DOHH2 (cell line): ENCODE results near the gene SLC6A2.
"Not testable (repeated sequence)": the region's sequence is repeated elsewhere in the genome, so short reads cannot be mapped to it uniquely, and the experiment has no call there.

Experiments
- H3F3A ChIP-seq: fragments of 200-600 bp; sonication (generic), shearing (Covaris generic); 2 replicates; pipeline ENCODE4 v1.6.0; 2016; ENCODE audit warnings: antibody characterized with exemption, mild to moderate bottlenecking; ENCODE audit not compliant: control insufficient read depth, insufficient read depth
- H3K27ac ChIP-seq: fragments of 200-600 bp; sonication (generic); 2 replicates; pipeline ENCODE4 v1.5.1; 2014; ENCODE audit warnings: low read depth, mild to moderate bottlenecking, low read length, moderate library complexity
- H3K27me3 ChIP-seq: fragments of 200-600 bp; sonication (generic); 2 replicates; pipeline ENCODE4 v1.6.1; 2014; ENCODE audit warnings: mild to moderate bottlenecking, low read length, mixed read lengths; ENCODE audit not compliant: control insufficient read depth
- H3K36me3 ChIP-seq: fragments of 200-600 bp; sonication (generic); 2 replicates; pipeline ENCODE4 v1.6.1; 2014; ENCODE audit warnings: mild to moderate bottlenecking, low read length, moderate library complexity, mixed read lengths; ENCODE audit not compliant: control insufficient read depth
- H3K4me1 ChIP-seq: fragments of 200-600 bp; sonication (generic); 2 replicates; pipeline ENCODE4 v1.6.1; 2014; ENCODE audit warnings: mild to moderate bottlenecking, low read length, mixed read lengths; ENCODE audit not compliant: control insufficient read depth
- H3K4me2 ChIP-seq: fragments of 200-600 bp; sonication (generic); 2 replicates; pipeline ENCODE4 v1.6.0; 2014; ENCODE audit warnings: mild to moderate bottlenecking, low read length, moderate library complexity
- H3K4me3 ChIP-seq: fragments of 200-600 bp; sonication (generic); 2 replicates; pipeline ENCODE4 v1.5.1; 2014; ENCODE audit warnings: mild to moderate bottlenecking, low read length, mixed read lengths
- H3K79me2 ChIP-seq: fragments of 200-600 bp; sonication (generic); 2 replicates; pipeline ENCODE4 v1.6.1; 2014; ENCODE audit warnings: mild to moderate bottlenecking, low read length, mixed read lengths; ENCODE audit not compliant: control insufficient read depth
- H3K9me2 ChIP-seq: fragments of 200-600 bp; sonication (generic); replicated peaks from 2 replicates; pipeline ENCODE4 v1.6.1; 2014; ENCODE audit warnings: mild to moderate bottlenecking, low read length, mixed read lengths; ENCODE audit not compliant: control insufficient read depth
- H3K9me3 ChIP-seq: fragments of 200-600 bp; sonication (generic); 2 replicates; pipeline ENCODE4 v1.6.1; 2014; ENCODE audit warnings: antibody characterized with exemption, low read length, mixed read lengths; ENCODE audit not compliant: control insufficient read depth, insufficient read depth
- H4K20me1 ChIP-seq: fragments of 200-600 bp; sonication (generic); 2 replicates; pipeline ENCODE4 v1.6.0; 2014; ENCODE audit warnings: low read depth, mild to moderate bottlenecking, antibody characterized with exemption, low read length, moderate library complexity; ENCODE audit not compliant: control insufficient read depth, insufficient read depth
- EZH2phosphoT487 ChIP-seq: fragments of 200-600 bp; sonication (generic); IDR thresholded peaks from 2 replicates; pipeline ENCODE4 v1.6.1; 2017; ENCODE audit warnings: borderline replicate concordance, mild to moderate bottlenecking, antibody characterized with exemption, low read length, moderate library complexity, mixed read lengths
- TF ChIP-seq, protein P1 (sequence below): fragments of 200-600 bp; sonication (generic); IDR thresholded peaks from one replicate; pipeline ENCODE4 v1.5.1; 2014; ENCODE audit warnings: antibody characterized with exemption, mild to moderate bottlenecking, low read depth, low read length; ENCODE audit not compliant: poor library complexity, severe bottlenecking

The SLC6A2 gene

DNA sequence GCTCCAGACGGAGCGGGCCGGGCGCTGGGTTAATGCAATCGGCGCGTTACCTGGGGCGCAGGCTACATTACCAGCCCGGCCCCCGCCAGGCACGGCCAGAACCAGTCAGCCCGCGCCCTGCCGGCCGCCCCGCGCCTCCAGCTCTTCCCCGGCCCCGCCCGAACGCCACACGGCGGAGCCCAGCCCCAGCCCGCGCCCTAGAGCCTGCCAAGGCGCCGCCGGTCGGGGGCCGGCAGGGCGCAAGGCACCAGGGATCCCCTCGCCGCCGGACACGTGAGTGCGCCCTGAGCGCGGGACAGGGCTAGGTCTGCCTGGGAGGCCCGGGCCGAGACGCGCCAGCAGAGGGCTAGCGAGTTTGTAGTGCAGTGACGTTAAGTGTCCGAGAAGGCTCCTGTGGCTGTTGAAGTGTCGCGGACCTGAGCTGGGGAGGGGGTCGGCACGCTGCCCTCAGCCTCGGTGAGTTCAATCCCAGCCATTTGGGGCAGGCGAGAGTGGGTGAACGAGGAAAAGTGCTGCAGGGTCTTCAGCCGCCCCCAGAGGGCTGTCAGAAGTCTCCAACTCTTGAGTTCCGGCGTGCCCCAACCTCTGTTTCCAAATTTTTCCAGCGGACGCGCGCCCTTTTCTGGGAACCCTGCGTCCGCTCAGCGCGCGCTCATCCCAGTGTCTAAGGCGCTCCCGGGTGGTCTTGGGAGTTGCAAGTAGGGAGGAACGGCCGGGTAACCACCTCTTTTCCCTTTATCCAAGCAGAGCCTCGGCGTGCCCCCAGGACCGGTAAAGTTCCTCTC is at the start of gene SLC6A2:
Gene SLC6A2, plus strand, starts transcription at position 92 of the 785 bp plus-strand sequence. CDS start 707 bp downstream, outside the sequence.
- no peak within 1 kb of the TSS for H3K4me3 ChIP-seq
- H3K27ac ChIP-seq, result no peak within 1 kb of the TSS
- H3K79me2 ChIP-seq, result no peaks in the 10 kb centered on the region
- no peaks in the 10 kb centered on the region for H3K36me3 ChIP-seq
- no peaks in the 10 kb centered on the region for H3K9me2 ChIP-seq
- no peaks in the 10 kb centered on the region for H3K27me3 ChIP-seq
- no peaks in the 10 kb centered on the region for H3F3A ChIP-seq
- H3K4me1 ChIP-seq, result no peaks in the 10 kb centered on the region
- H3K4me2 ChIP-seq, result no peak within 1 kb of the TSS
- no peak for TF ChIP-seq EZH2phosphoT487
- TF ChIP-seq, protein P1, sequence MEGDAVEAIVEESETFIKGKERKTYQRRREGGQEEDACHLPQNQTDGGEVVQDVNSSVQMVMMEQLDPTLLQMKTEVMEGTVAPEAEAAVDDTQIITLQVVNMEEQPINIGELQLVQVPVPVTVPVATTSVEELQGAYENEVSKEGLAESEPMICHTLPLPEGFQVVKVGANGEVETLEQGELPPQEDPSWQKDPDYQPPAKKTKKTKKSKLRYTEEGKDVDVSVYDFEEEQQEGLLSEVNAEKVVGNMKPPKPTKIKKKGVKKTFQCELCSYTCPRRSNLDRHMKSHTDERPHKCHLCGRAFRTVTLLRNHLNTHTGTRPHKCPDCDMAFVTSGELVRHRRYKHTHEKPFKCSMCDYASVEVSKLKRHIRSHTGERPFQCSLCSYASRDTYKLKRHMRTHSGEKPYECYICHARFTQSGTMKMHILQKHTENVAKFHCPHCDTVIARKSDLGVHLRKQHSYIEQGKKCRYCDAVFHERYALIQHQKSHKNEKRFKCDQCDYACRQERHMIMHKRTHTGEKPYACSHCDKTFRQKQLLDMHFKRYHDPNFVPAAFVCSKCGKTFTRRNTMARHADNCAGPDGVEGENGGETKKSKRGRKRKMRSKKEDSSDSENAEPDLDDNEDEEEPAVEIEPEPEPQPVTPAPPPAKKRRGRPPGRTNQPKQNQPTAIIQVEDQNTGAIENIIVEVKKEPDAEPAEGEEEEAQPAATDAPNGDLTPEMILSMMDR, result no peak
- H4K20me1 ChIP-seq, result no peaks in the 10 kb centered on the region
- no peaks in the 10 kb centered on the region for H3K9me3 ChIP-seq

DNA sequence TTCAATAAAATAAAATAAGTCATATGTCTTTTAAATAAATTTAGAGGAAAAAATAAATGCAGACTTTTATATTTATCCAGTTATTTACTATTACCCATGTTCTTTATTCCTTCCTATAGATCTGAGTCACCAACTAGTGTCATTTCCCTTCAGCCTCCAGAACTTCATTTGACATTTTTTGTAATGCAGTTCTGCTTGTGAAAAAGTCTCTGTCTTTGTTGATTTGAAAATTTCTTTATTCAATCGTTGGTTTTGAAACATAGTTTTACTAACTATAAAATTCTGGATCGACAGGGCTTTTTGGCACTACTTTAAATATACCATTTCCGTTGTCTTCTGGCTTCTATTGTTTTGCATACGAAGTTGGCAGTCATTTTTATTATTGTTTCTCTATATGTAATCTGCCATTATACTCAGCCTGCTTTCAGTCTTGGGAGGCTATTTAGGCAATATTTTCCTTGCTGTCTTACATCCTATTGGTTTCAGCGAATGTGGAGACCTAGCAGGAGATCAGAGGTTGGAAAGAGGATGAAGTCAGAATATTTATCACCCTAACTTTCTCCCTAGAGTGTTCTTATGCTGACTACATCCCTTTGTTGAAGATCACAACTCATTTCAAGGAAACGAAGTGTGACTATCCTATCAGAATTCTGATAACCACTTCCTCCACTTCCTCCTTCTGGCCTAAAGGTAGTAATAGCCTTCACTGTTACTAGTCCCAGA is 42.0 kb upstream of the SLC6A2 start:
- Histone ChIP-seq H3K9me3 (no peaks in the 10 kb centered on the region), H3K27me3 (no peaks in the 10 kb centered on the region), H3K27ac (no peak overlapping the region), H3K9me2 (no peaks in the 10 kb centered on the region), H3F3A (no peaks in the 10 kb centered on the region), H4K20me1 (no peaks in the 10 kb centered on the region), H3K79me2 (no peaks in the 10 kb centered on the region), H3K4me2 (no peak overlapping the region), H3K4me3 (no peak overlapping the region), H3K4me1 (no peaks in the 10 kb centered on the region), H3K36me3 (no peaks in the 10 kb centered on the region)
- TF ChIP-seq EZH2phosphoT487, result no peak
- TF ChIP-seq, protein P1, result no peak

DNA sequence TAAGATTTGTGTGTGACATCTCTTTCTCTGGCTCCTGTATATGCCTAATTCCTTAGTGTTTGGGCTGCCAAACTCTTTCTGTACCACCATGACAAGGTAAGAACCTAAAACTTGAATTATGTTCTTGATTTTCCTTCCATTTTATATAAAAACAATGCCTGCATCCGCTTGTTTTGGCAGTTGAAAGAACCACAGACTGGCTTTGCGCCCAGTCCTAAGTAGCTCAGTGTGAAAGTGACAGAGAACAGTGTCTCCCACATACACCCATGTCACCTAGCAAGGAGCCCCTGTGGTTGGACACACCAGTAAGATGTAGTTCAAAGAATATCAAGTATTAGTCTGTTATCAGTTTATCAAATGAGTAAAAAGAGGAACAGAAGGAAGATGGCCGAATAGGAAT is 40.7 kb upstream of the SLC6A2 start:
- TF ChIP-seq, protein P1, result no peak
- TF ChIP-seq EZH2phosphoT487, result no peak
- Histone ChIP-seq H3K27me3 (no peaks in the 10 kb centered on the region), H3K36me3 (no peaks in the 10 kb centered on the region), H3K9me3 (no peaks in the 10 kb centered on the region), H3K79me2 (no peaks in the 10 kb centered on the region), H3F3A (no peaks in the 10 kb centered on the region), H3K4me1 (no peaks in the 10 kb centered on the region), H4K20me1 (no peaks in the 10 kb centered on the region), H3K4me2 (no peak overlapping the region), H3K4me3 (no peak overlapping the region), H3K9me2 (no peaks in the 10 kb centered on the region), H3K27ac (no peak overlapping the region)

DNA sequence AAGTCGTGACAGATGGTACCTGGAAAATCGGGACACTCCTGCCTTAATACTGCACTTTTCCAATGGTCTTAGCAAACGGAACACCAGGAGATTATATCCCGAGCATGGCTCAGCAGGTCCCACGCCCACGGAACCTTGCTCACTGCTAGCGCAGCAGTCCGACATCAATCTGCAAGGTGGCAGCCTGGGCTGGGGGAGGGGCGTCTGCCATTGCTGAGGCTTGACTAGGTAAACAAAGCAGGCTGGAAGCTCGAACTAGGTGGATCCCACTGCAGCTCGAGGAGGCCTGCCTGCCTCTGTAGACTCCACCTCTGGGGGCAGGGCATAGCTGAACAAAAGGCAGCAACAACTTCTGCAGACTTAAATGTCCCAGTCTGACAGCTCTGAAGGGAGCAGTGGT is 40.1 kb upstream of the SLC6A2 start:
- not testable (repeated sequence) for H3K27me3 ChIP-seq, H3K4me1 ChIP-seq, H3K79me2 ChIP-seq, H3K4me2 ChIP-seq, H3F3A ChIP-seq, H3K4me3 ChIP-seq, H3K27ac ChIP-seq, H3K36me3 ChIP-seq, H3K9me3 ChIP-seq, H4K20me1 ChIP-seq, H3K9me2 ChIP-seq
